ENCODE data around the gene NDUFS4.

GRCh38 chr5:53590759-53591158, 30.3 kb downstream of the NDUFS4 start:
- TF ChIP-seq CTCF (IDR thresholded peaks at IDR 0.05; ENCODE audit: low read depth, low read length) (no peak), POLR2A (IDR thresholded peaks at IDR 0.05; ENCODE audit: extremely low read depth, insufficient read length) (no peak), MAX (IDR thresholded peaks at IDR 0.05; ENCODE audit: low read depth, low read length) (no peak)

Measured in NB4 (cell line).